GM12801 (cell line): ENCODE measurements around the gene STAT2.

Source experiments
- CTCF ChIP-seq: IDR thresholded peaks from one replicate; pipeline ENCODE4 v1.5.1; 2011; ENCODE audit warnings: control low read depth; ENCODE audit not compliant: insufficient read length; ENCODE audit errors: extremely low read depth

Gene STAT2

GRCh38 chr12:56296295-56296694 is 63.6 kb downstream of the STAT2 start:
- TF ChIP-seq CTCF, result no peak

- no peak for TF ChIP-seq CTCF
Observed at GRCh38 chr12:56293795-56294194, 66.1 kb downstream of the STAT2 start.
